H1 (cell line): Measurements from ENCODE around the gene VGF. TPM values are rescaled to one million over a fixed set of nuclear protein-coding genes. Genes with fewer than 3 reads are reported as not detected.
A peak's percentile ranks its signal among the peaks of the same experiment; 100 is the strongest.
"Not testable (repeated sequence)": the region's sequence is repeated elsewhere in the genome, so short reads cannot be mapped to it uniquely, and the experiment has no call there.

Experiments used
- CTCF ChIA-PET: fragments of 300-600 bp; sonication (Branson Sonifier 250); formaldehyde crosslinking; loops from one replicate; lab custom pipeline; 2021; ENCODE audit not compliant: partially characterized antibody; lab: Charles Lee
- POLR2A ChIA-PET: fragments of 300-600 bp; sonication (Branson Sonifier 250); formaldehyde crosslinking; loops from one replicate; lab custom pipeline; 2021; ENCODE audit warnings: inconsistent platforms; ENCODE audit not compliant: partially characterized antibody; lab: Charles Lee
- DNase-seq, 2 experiments: peaks; one replicate each; pipeline versions ENCODE4 v3.0.0 to v3.0.0-alpha.2; 2010 to 2022; ENCODE audit warnings: low spot score in 2 of 2, low read depth in 1 of 2, mixed read lengths in 1 of 2
- FAIRE-seq: peaks from 2 replicates; lab custom pipeline; 2011; peaks lifted over from hg19 to GRCh38; lab: Jason Lieb, UNC
- H2AFZ ChIP-seq: 2 replicates; pipeline ENCODE4 v1.8.1; 2012; ENCODE audit warnings: low read length, inconsistent platforms
- H2AK5ac ChIP-seq: 2 replicates; pipeline ENCODE4 v1.6.1; 2013; ENCODE audit warnings: low read depth, low read length
- H2BK120ac ChIP-seq: replicated peaks from 2 replicates; pipeline ENCODE3; 2013; ENCODE audit warnings: low read depth, low read length, inconsistent platforms
- H2BK12ac ChIP-seq: 2 replicates; pipeline ENCODE4 v1.6.1; 2013; ENCODE audit warnings: low read depth, low read length
- H2BK15ac ChIP-seq: 2 replicates; pipeline ENCODE4 v1.6.1; 2013; ENCODE audit warnings: low read length
- H2BK20ac ChIP-seq: 2 replicates; pipeline ENCODE4 v1.6.1; 2013; ENCODE audit warnings: low read length
- H2BK5ac ChIP-seq: 2 replicates; pipeline ENCODE4 v1.6.1; 2013; ENCODE audit warnings: low read depth, low read length
- H3K14ac ChIP-seq: 2 replicates; pipeline ENCODE4 v1.6.1; 2013; ENCODE audit warnings: inconsistent platforms; ENCODE audit not compliant: insufficient read length
- H3K18ac ChIP-seq: 2 replicates; pipeline ENCODE4 v1.6.1; 2013; ENCODE audit warnings: low read length; ENCODE audit errors: extremely low read depth
- H3K23ac ChIP-seq: 2 replicates; pipeline ENCODE4 v1.6.1; 2013; ENCODE audit warnings: inconsistent platforms; ENCODE audit not compliant: insufficient read length
- H3K23me2 ChIP-seq: 2 replicates; pipeline ENCODE4 v1.6.1; 2013; ENCODE audit warnings: low read depth, low read length
- H3K27ac ChIP-seq: 2 replicates; pipeline ENCODE4 v1.6.1; 2011; ENCODE audit warnings: low read depth, low read length, inconsistent platforms
- H3K27me3 ChIP-seq, 4 experiments: replicated peaks in 1 of 4; 1 replicate in 1 of 4; 2 replicates in 3 of 4; pipeline versions ENCODE4 v1.6.1 to v1.8.1; 2011 to 2013; ENCODE audit warnings: low read length in 3 of 4, mild to moderate bottlenecking in 3 of 4, inconsistent platforms in 2 of 4, mixed read lengths in 2 of 4, moderate library complexity in 1 of 4; ENCODE audit not compliant: control insufficient read depth in 3 of 4, insufficient read depth in 3 of 4; ENCODE audit errors: extremely low read depth in 1 of 4
- H3K36me3 ChIP-seq, 4 experiments: 2 replicates each; pipeline versions ENCODE4 v1.6.1 to v1.8.1; 2011 to 2013; ENCODE audit warnings: mild to moderate bottlenecking in 4 of 4, low read length in 3 of 4, moderate library complexity in 2 of 4, control low read depth in 1 of 4, inconsistent platforms in 1 of 4; ENCODE audit not compliant: insufficient read depth in 4 of 4, control insufficient read depth in 2 of 4
- H3K4ac ChIP-seq: replicated peaks from 2 replicates; pipeline ENCODE3; 2013; ENCODE audit warnings: low read length, low read depth, mixed read lengths, inconsistent platforms; ENCODE audit not compliant: insufficient read length
- H3K4me1 ChIP-seq, 4 experiments: replicated peaks in 1 of 4; 1 replicate in 1 of 4; 2 replicates in 3 of 4; pipeline versions ENCODE4 v1.6.1 to v1.8.1; 2011 to 2013; ENCODE audit warnings: low read length in 3 of 4, inconsistent platforms in 2 of 4, mixed read lengths in 1 of 4; ENCODE audit not compliant: insufficient read depth in 4 of 4, control insufficient read depth in 3 of 4
- H3K4me2 ChIP-seq, 2 experiments: 2 replicates each; pipeline versions ENCODE4 v1.6.1 to v1.8.1; 2011 to 2013; ENCODE audit warnings: low read depth in 2 of 2, low read length in 2 of 2, control low read depth in 1 of 2, inconsistent platforms in 1 of 2, mild to moderate bottlenecking in 1 of 2; ENCODE audit not compliant: insufficient read depth in 1 of 2
- H3K4me3 ChIP-seq, 4 experiments: fragments of 200-600, 300-600 bp in 1 of 4; sonication (generic), shearing (Covaris generic), sonication (Bioruptor Twin) in 1 of 4; 2 replicates each; pipeline versions ENCODE4 v1.5.1 to v1.8.1; 2011 to 2016; ENCODE audit warnings: low read length in 4 of 4, low read depth in 3 of 4, control low read depth in 2 of 4, inconsistent platforms in 2 of 4, mild to moderate bottlenecking in 2 of 4, mixed read lengths in 1 of 4, moderate library complexity in 1 of 4; ENCODE audit not compliant: insufficient read depth in 2 of 4; ENCODE audit errors: extremely low read depth in 1 of 4
- H3K56ac ChIP-seq: replicated peaks from 2 replicates; pipeline ENCODE3; 2013; ENCODE audit warnings: low read depth, mild to moderate bottlenecking, mixed read lengths, low read length, inconsistent platforms; ENCODE audit not compliant: insufficient read length
- H3K79me1 ChIP-seq: 2 replicates; pipeline ENCODE4 v1.6.1; 2013; ENCODE audit warnings: low read depth, low read length, control low read depth
- H3K79me2 ChIP-seq, 2 experiments: 2 replicates each; pipeline versions ENCODE4 v1.6.1 to v1.8.1; 2012 to 2013; ENCODE audit warnings: low read length in 2 of 2, mild to moderate bottlenecking in 2 of 2, inconsistent platforms in 1 of 2; ENCODE audit not compliant: insufficient read depth in 2 of 2, control insufficient read depth in 1 of 2
- H3K9ac ChIP-seq, 4 experiments: replicated peaks in 1 of 4; 1 replicate in 1 of 4; 2 replicates in 3 of 4; pipeline versions ENCODE4 v1.6.1 to v1.8.1; 2011 to 2013; ENCODE audit warnings: low read depth in 3 of 4, low read length in 3 of 4, control low read depth in 2 of 4, mild to moderate bottlenecking in 2 of 4, moderate library complexity in 2 of 4, inconsistent platforms in 1 of 4; ENCODE audit errors: extremely low read depth in 1 of 4
- H3K9me3 ChIP-seq, 2 experiments: 2 replicates each; pipeline versions ENCODE4 v1.6.1 to v1.8.1; 2012 to 2013; ENCODE audit warnings: mild to moderate bottlenecking in 2 of 2, moderate library complexity in 2 of 2, control low read depth in 1 of 2, inconsistent platforms in 1 of 2, low read depth in 1 of 2, low read length in 1 of 2, mixed read lengths in 1 of 2; ENCODE audit not compliant: insufficient read depth in 2 of 2
- H4K20me1 ChIP-seq, 2 experiments: replicated peaks in 1 of 2; 2 replicates each; pipeline versions ENCODE3 to v1.8.1; 2011 to 2013; ENCODE audit warnings: inconsistent platforms in 2 of 2, low read length in 2 of 2, mild to moderate bottlenecking in 1 of 2; ENCODE audit not compliant: insufficient read depth in 2 of 2, control insufficient read depth in 1 of 2
- H4K5ac ChIP-seq: 2 replicates; pipeline ENCODE4 v1.6.1; 2013; ENCODE audit warnings: low read length, low read depth, mixed read lengths, inconsistent platforms; ENCODE audit not compliant: insufficient read length
- H4K8ac ChIP-seq: 2 replicates; pipeline ENCODE4 v1.8.0; 2013; ENCODE audit warnings: mild to moderate bottlenecking, moderate library complexity, low read length, inconsistent platforms; ENCODE audit not compliant: insufficient read depth; ENCODE audit errors: extremely low read depth
- H4K91ac ChIP-seq: replicated peaks from 2 replicates; pipeline ENCODE3; 2013; ENCODE audit warnings: low read length, mixed read lengths, inconsistent platforms; ENCODE audit not compliant: insufficient read length
- BCL11A ChIP-seq, 2 experiments: IDR thresholded peaks; one replicate each; pipeline ENCODE4 v1.6.1; 2011; ENCODE audit warnings: low read depth in 2 of 2, low read length in 2 of 2, mild to moderate bottlenecking in 2 of 2
- WGBS, 2 experiments: shearing (Covaris generic) in 1 of 2; methylation state at CpG; one replicate each; pipeline versions ENCODE4 v1.1.6 to v1.1.7; 2013 to 2015; ENCODE audit warnings: low lambda C conversion rate in 2 of 2, mixed read lengths in 2 of 2, inconsistent platforms in 1 of 2, low coverage in 1 of 2, missing lambda C conversion rate in 1 of 2; ENCODE audit not compliant: insufficient replicate concordance in 2 of 2, insufficient coverage in 1 of 2, insufficient read length in 1 of 2; ENCODE audit errors: extremely low coverage in 1 of 2, missing lambda C conversion rate in 1 of 2; 5-methylcytosine and 5-hydroxymethylcytosine counted together
- polyA plus RNA-seq, 7 experiments: library from polyadenylated mRNA; depleted of rRNA in 3 of 7; stranded (reverse) in 5 of 7; unstranded in 2 of 7; fragments of >200 nt in 5 of 7; fragments of 200-250 nt in 2 of 7; gene quantifications; 1 replicate in 5 of 7; 2 replicates in 1 of 7; 4 replicates in 1 of 7; pipeline versions ENCODE4 v1.2.1 to v1.2.3, GENCODE V29; 2011 to 2013; ENCODE audit warnings: missing spikeins in 2 of 7, mixed read lengths in 2 of 7
- total RNA-seq: library from RNA; stranded (reverse); fragmentation: NEBNext Ultra II Directional; extraction: Animal tissue kit (Norgen Biotek cat#: 25700); gene quantifications from 2 replicates; pipeline ENCODE4 v1.2.1, GENCODE V29; 2021

The VGF gene
- total and polyA plus RNA-seq, 2 of the 8 experiments (the other 6 are each of a cell fraction or from before 2014, with no cell fraction given), result 1.6 to 7.0 TPM

GRCh38 chr7:101133621-101134398, 31.6 kb downstream of the VGF start (continued):
- TF ChIP-seq BCL11A (IDR thresholded peaks at IDR 0.05; ENCODE audit: low read depth in 2 of 2, low read length in 2 of 2), result no peak

GRCh38 chr7:101132626-101133600, 32.5 kb downstream of the VGF start:
- not testable (repeated sequence) for H3K18ac ChIP-seq, H3K23ac ChIP-seq, H4K91ac ChIP-seq, H3K36me3 ChIP-seq, H2BK5ac ChIP-seq, H3K9ac ChIP-seq, H4K20me1 ChIP-seq, H3K23me2 ChIP-seq, H4K8ac ChIP-seq, H3K27me3 ChIP-seq, H3K4me2 ChIP-seq, DNase-seq, H3K4ac ChIP-seq, H3K9me3 ChIP-seq, H2AK5ac ChIP-seq, H3K14ac ChIP-seq, H3K27ac ChIP-seq, H3K79me1 ChIP-seq, H2BK120ac ChIP-seq, H3K56ac ChIP-seq, H3K79me2 ChIP-seq, H4K5ac ChIP-seq, H3K4me3 ChIP-seq, H2BK15ac ChIP-seq, FAIRE-seq
- peaks cover 2 to 11% (median 8%) of the 10 kb centered on the region in 4 experiments; a peak in 6 of 7 replicates for H3K4me1 ChIP-seq
- ChIA-PET POLR2A (interaction anchor here (1.7 to 1.8 kb wide), 2 partner anchors 11 kb away, joined by 4 to 8 read pairs; no protein-coding TSS in a partner anchor), CTCF (interaction anchor here (0.6 to 9.0 kb wide), 10 partner anchors 8 to 159 kb away, joined by 3 to 80 read pairs (median 4); partner anchors contain the start of gene SERPINE1)
- WGBS, 2 experiments, result 88% methylated on average over 18 of the region's 18 CpGs; no CpG with 5 or more reads in 1 of the 2 experiments
- 0 out of 2 replicates have a peak overlapping the region, but pooled peaks have one; percentile 32 for H2BK20ac ChIP-seq
- H2AFZ ChIP-seq, result peak overlapping the region; percentile 63; the same call in 1 of the 2 replicates
- 0 out of 2 replicates have a peak overlapping the region, but pooled peaks have one; percentile 80 for H2BK12ac ChIP-seq
